Stimulated activated CD4-positive, alpha-beta T cell treated with anti-CD3 and anti-CD28 coated beads, Interleukin-1b, Interleukin-23, amount 100 ng/mL, for 4 hours (primary cell): ENCODE results near the gene DARS1.

ENCODE experiments used
- DNase-seq, 2 donors: peaks; one replicate each; pipeline ENCODE4 v3.0.0-alpha.2; 2020; ENCODE audit warnings: low read depth in 2 of 2

DARS1 gene

DNA sequence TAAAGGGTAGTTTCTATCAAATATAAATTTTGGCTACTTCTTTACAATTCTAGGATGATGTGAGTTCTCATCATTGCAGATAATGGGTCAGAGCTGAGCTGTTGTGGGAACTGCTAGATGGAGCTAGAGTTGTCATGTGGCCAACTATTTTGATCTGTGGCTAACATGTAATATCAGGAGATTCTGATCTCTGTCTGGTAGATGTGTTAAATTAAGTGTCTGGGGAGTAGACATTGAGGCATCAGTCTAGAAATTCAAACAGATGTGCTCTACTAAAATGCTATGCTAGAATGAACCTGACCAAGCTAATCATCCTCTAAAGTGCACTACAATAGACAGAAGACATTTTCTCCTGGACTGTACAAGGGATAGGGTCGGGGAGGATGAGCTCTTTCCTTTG is 30.3 kb upstream of the DARS1 start:
- DNase-seq: no peak

- no peak for DNase-seq
Measured at GRCh38 chr2:136014411-136014810, 29.0 kb upstream of the DARS1 start.

- DNase-seq: no peak
Measured at GRCh38 chr2:136013955-136014354, 28.5 kb upstream of the DARS1 start.

DNA sequence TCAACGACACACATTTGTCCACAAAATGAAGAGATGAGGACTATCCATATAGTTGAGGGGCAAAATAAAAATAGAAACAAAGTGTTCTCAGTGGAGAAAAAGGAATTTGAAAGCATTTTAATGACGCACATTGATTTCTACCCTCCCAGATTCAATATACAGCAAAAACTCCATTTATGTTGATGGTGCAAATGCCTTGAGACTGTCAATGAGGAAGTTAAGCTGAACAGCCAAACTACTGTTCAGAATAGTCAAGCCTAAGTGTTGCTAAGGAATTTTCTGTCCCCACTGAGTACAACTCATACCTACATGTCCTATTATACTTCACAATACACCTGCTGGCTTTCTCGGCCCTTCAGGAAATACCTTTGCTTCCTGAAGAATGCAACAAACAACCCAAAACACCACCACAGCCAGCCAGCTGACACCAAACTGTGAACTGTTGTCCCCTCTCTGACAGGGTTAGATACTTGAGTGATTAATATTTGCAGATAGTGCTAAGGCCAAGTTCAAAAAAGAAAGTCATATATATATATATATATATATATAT is 27.8 kb upstream of the DARS1 start:
- no peak for DNase-seq

- no peak for DNase-seq
Measured at GRCh38 chr2:136012315-136012714, 26.9 kb upstream of the DARS1 start.

GRCh38 chr2:136010126-136010525 is 24.7 kb upstream of the DARS1 start:
- no peak for DNase-seq

DNA sequence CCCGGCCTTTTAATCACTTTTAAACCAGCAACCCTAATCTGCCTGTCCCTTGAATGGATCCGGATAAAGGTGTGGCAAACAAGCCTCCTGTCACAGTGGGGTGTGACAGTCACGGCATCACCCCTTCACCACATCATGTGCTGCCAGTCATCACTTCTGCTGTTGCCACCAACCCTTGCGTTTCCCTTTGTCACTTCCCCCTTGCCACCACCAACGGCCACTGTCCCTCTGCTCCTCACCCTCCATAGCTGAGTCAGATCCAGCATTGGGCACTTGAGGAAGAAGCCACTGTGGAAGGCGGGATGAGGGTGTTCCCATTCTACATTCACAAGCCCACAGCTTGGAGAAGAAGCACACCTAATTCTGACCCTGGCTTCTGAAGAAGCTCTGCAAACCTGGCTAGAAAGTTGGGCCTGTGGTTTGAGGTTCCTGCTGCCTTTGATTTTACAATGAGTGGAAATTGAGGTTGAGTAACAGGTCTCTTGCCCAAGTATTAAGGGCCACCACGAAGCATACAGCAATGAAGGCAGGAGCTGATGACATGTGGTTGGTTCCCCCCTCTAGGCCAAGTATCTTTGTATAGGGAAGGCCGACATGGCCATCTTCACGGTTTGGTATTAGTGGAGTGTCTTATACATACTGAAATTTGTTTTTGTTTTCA is 22.9 kb upstream of the DARS1 start:
- DNase-seq: no peak

DNA sequence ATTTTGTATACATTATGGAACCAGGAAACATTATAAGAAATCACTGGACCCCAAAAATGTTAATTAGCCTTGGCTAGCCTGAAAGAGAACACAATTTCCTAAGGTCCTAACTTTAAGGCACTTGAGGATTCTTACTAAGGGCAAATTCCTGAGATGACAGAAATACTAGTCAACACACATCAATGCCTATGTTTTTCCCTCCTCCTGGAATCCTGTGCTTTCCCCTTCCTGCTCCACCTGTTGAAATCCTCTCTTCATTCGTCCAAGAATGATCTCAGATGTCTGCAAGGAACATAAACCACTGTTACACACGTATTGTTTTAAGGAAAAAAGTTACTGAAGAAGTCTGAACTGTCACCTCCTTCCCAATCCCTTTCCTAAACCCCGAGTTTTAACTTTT is 21.2 kb upstream of the DARS1 start:
- no peak for DNase-seq

GRCh38 chr2:136005462-136006196 is 20.2 kb upstream of the DARS1 start:
- DNase-seq: no peak

DNA sequence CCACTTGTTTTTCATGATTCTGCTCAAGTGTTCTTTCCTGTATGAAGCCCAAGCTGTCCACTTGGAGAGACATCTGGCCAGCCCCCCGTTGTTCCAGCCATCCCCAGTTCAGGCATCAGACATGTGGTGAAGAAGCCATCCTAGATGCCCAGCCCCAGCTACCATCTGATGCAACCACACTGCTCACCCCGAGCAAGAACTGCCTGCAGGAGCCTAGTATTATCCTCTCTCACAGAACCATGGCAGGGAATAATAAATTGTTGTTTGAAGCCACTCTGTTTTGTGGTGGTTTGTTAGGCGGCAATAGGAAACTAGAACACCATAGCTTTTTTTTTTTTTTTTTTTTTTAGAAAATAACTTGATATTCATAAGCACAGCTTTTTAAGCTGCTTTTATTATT is 19.5 kb upstream of the DARS1 start:
- no peak for DNase-seq

DNA sequence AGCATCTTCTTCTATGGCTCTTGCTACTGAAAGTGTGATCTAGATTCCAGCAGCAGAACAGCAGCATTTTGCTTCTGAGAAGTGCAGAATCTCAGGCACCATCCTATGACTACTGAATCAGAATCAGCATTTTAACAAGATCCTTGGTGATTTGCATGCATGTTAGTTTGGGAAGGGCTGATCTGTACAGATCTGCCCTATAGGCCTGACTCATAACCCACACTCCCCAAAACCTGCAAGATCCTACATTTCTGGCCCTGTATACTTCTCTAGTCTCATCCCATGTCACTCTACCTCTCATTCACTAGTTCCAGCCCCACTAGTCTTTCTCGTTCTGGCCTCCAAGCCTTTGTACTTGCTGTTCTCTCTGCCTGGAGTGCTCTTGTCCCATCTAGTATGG is 15.7 kb upstream of the DARS1 start:
- no peak for DNase-seq

- DNase-seq: no peak
Measured at GRCh38 chr2:136000502-136000901, 15.1 kb upstream of the DARS1 start.

DNA sequence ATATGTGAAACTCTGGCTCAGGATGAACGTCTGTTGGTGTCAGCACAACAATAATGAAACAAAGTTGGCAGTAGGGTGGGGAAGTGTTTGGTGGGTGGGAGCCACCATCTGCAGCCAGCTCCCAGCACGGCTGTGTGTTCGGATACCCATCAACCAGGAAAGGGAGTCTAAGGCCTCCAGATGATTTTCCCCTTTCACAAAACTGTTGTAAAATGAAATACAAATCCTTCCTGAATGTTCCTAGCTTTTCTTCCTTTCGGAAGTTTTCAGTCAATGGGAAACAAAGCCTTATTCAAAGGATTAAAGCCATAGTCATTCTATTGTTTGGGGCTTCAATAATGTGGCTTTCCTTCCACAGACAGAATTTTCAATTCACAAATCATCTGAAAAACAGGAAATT is 14.5 kb upstream of the DARS1 start:
- no peak for DNase-seq

GRCh38 chr2:135998879-135999278 is 13.5 kb upstream of the DARS1 start:
- no peak for DNase-seq

DNA sequence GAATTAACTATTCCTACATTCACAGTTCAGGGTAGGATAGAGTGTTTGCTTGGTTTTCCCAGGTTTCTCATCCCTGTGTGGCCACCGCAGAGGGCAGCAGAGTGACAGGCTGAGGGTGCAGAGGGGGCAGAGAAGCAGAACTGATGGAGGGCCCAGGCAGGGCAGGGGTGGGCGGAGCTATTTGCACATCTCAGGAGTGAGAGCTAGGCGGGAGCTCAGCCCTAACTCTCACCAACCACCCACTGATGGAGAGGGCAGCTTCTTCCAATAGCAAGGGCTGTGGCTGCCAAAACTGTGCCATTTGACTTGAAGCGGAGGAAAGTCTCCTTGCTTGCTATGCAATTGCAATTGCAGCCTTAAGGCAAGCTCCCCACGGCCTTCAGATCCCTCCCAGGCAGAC is 12.0 kb upstream of the DARS1 start:
- no peak for DNase-seq

- DNase-seq: no peak
Measured at GRCh38 chr2:135996304-135996703, 10.9 kb upstream of the DARS1 start.

GRCh38 chr2:135994281-135994680 is 8.9 kb upstream of the DARS1 start:
- DNase-seq: no peak

DNA sequence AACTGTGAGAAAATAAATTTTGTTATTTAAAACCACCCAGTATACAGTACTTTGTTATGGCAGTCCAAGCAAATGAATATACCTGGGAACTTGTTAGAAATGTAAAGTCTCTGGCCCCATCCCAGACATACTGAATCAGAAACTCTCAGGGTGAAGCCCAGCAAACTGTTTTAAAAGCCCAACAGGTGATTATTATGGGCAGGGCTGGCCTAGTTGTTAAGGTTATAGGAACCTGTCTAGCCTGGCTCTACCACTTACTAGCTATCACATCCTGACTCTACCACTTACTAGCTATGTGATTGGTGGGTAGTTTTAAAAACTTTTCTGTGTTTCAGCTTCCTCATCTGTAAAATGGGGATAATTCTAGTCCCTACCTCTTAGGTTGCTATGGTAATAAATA is 8.0 kb upstream of the DARS1 start:
- no peak for DNase-seq

GRCh38 chr2:135991861-135992260 is 6.4 kb upstream of the DARS1 start:
- no peak for DNase-seq

DNA sequence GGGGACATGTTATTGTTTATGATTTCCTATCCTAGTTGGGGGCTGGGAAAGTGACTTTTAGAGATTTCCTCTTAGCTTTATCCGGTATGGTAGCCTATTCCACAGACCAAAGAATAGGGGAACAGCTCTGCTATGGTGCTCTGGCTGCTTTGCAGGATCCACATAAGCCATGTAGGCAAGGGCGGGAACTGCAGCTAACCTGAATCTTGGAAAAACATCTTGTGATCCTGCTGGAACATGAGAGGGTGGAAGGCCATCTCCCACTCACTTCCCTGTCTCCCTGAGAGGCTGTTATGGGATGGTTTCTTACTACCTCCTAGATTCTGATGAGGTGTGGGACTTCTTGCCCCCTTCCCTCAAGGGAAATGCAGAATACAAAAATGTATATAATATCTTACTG is 2.0 kb upstream of the DARS1 start:
- no peak for DNase-seq

- no peak for DNase-seq
Measured at GRCh38 chr2:135986507-135986906, 1.1 kb upstream of the DARS1 start.

GRCh38 chr2:135985826-135986393 is 484 bp upstream of the DARS1 start:
- peak in 1 of 2 donors; percentile 58 for DNase-seq
